Daoy (cell line): Measurements from ENCODE around the gene CWF19L1. TPM values are rescaled to one million over a fixed set of nuclear protein-coding genes. Genes with fewer than 3 reads are reported as not detected.

Source experiments
- DNase-seq: peaks from one replicate; pipeline ENCODE4 v3.0.0-alpha.2; 2015; ENCODE audit warnings: low read depth
- total RNA-seq: library from RNA; depleted of rRNA; stranded (reverse); fragments of >200 nt; shearing (Covaris generic); gene quantifications from 2 replicates; pipeline ENCODE4 v1.2.3, GENCODE V29; 2014; rRNA removed

CWF19L1 gene
- total RNA-seq, 1 experiment from 2014 or later = 41.1 TPM

- no peak for DNase-seq
Observed at GRCh38 chr10:100182908-100183307, 84.5 kb downstream of the CWF19L1 start.

Other genes starting within 250 kb of the CWF19L1 start
- not detected in 2 replicates for gene CPN1, start 185.8 kb downstream of the CWF19L1 start, total RNA-seq
- gene ERLIN1, start 81.6 kb downstream of the CWF19L1 start, total RNA-seq = 24.5 and 28.5 TPM in 2 replicates
- 36.6 and 39.0 TPM in 2 replicates for gene CHUK, start 38.0 kb downstream of the CWF19L1 start, total RNA-seq
- 67.8 and 71.7 TPM in 2 replicates for gene BLOC1S2, start 19.0 kb upstream of the CWF19L1 start, total RNA-seq
- not detected in 2 replicates for gene PKD2L1, start 62.6 kb upstream of the CWF19L1 start, total RNA-seq
- gene SCD, start 79.6 kb upstream of the CWF19L1 start, total RNA-seq = 45.2 and 46.5 TPM in 2 replicates
- gene WNT8B, start 195.4 kb upstream of the CWF19L1 start, total RNA-seq = not detected in 2 replicates